ENCODE data around the gene CHRNA7.
"Not testable (repeated sequence)": the region's sequence is repeated elsewhere in the genome, so short reads cannot be mapped to it uniquely, and the experiment has no call there.

CHRNA7 gene

DNA sequence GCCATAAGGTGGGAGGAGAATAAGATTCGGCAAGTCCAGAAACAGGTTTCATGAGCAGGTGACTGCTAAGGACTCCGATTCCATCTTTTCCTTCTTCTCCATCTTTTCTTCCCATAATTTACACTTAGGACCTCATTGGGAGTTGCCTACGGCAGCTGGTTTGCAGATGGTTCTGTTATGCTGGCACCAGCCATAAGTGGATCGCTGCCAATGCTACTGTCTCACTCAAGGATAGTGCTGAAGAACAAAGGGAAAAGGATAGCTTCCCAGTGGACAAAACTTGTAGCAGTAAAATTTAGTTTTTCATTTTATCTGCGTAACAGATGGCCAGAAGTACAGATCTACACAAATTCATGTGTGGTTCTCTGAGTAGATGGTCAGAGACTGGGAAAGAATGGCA, 178.8 kb downstream of the CHRNA7 start:
- DNase-seq: not testable (repeated sequence)

DNA sequence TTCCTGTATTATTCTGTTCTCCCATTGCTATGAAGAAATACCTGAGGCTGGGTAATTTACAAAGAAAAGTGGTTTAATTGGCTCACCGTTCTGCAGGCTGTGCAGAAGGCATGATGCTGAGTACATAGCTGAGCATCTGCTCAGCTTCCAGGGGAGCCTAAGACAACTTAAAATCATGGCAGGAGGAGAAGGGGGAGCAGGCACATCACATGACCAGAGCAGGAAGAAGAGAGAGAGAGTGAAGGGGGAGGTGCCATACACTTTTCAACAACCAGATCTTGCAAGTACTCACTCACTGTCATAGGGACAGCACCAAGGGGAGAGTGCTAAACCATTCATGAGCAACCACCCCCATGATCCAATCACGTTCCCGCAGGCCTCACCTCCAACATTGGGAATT, 188.4 kb downstream of the CHRNA7 start:
- DNase-seq: no peak

Data from islet precursor cell (in vitro differentiated cells).